Measurements from ENCODE around the gene CTNNA1.

CTNNA1 gene

GRCh38 chr5:138936225-138936967, 183.2 kb downstream of the CTNNA1 start:
- no peak for DNase-seq

- DNase-seq = no peak
These were observed 183.7 kb downstream of the CTNNA1 start for GRCh38 chr5:138936968-138937345.

DNA sequence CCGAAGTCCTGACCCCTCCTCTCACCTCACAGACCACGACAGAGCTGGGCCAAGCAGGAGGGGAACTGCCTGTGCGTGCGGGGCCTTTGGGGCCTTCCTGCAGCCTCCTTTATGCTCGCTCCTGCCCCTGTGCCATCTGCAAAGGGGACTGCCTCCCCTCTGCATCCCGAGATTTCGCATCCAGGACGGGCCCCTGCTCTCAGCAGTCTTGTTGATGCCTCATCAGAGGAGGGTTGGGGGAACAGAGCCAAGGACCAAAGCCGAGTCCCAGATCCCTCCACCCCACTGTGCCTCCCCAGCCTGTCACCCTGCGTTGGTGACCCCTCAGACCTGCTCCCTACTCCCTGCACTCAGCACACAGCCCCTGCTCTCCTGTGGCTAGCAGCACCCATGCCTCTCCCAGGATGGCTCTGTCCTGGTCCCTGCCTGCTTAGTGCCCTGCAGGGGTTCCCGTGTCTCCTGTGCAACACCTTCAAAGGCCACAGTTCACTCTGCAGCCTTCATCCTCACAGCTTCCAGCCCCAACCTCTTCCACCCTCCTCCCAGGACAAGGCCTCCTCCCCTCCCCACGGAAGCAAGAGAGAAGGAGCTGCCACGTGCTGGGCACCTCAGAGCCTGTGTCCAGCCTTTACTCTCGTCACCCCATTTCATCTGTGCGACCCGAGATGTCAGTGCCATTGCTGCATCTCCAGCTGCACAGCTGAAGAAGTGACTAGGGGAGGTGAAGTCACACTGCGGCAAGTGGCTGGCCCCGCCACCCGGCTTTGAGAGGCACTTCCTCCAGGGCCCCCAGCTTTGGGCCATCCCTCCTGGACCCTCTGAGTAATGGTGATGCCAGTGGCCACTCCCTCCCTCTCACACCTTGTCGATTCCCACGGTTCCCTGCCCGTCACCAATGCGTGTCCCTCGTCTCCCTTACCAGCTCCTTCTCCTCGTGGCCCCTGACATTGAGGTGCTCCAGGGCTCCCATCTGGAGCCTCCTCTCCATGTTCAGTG, 184.5 kb downstream of the CTNNA1 start:
- no peak for DNase-seq

DNA sequence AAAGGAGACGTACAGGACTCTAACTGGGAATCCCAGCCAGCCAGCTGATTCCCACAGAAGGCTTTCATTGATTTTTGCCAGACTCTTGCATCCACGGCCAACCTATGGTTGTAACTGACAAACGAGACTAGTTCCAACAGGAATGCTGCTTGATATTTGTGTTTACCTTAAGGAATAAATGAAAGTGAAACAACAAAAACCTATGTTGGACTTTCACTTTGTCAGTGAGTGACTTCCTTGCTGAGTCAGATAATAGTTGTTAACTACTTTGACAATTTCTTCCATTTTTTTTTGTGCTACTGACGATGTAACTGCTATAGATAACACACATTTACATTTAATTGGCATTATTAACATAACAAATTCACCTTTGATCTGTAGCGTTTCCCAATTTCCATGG, 185.3 kb downstream of the CTNNA1 start:
- no peak for DNase-seq

DNA sequence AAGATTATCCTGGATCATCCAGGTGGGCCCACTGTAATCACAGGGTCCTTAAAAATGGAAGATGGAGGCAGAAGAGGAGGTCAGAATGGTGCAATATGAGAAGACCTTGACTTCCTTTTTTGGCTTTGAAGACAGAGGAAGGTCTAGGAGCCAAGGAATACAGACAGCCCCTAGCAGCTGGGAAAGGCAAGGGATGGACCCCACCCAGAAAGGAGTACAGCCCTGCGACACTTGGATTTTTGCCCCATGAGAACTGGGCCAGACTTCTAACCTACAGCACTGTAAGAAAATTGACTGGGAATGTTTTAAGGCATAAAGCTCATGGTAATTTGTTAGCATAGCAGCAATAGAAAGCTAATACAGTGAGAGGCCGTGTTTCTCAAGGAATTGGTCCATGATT, 188.8 kb downstream of the CTNNA1 start:
- no peak for DNase-seq

- no peak for DNase-seq
These were observed 189.6 kb downstream of the CTNNA1 start for GRCh38 chr5:138942861-138943260.

- no peak for DNase-seq
These were observed 190.5 kb downstream of the CTNNA1 start for GRCh38 chr5:138943599-138944173.

GRCh38 chr5:138944527-138945322, 191.5 kb downstream of the CTNNA1 start:
- DNase-seq = no peak

DNA sequence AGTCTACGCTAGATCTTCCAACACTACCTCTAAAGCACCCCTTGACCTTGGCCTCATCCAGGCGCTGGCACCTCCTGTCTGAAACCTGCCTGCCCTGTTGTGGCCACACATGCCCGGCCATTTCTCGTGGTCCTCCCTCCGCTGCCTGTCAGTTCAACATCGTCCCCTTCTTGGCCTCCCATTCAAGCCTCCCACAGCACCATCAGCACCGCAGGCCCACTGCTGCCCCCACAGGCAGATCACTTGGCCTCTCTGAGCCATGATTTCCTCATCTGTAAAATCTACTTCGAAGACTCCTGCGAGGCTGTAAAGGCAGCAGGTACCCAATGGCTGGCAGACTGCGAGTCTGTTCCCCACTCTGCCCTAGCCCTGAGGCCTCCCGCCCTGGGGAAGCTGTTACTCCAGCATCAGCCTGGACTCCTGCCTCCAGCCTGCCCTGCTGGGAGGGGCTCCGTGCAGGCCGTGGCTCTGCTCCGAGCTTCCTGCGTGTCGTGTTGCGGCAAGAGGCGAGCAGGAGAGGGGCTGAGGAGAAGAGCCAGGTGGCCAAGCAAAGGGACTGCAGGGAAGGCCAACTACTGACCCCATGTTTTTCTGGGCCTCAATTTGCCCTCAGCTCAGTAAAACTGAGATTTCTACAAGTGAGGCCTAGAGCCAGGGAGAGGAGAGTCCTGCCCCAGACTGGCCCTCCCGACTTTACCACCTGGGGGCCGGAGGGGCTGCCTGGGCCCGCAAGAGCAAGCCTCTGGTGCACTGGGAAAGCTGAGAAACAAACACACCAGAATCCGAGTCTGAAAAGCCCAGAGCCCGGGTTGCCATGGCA, 192.4 kb downstream of the CTNNA1 start:
- no peak for DNase-seq

- no peak for DNase-seq
These were observed 193.0 kb downstream of the CTNNA1 start for GRCh38 chr5:138946241-138946623.

DNA sequence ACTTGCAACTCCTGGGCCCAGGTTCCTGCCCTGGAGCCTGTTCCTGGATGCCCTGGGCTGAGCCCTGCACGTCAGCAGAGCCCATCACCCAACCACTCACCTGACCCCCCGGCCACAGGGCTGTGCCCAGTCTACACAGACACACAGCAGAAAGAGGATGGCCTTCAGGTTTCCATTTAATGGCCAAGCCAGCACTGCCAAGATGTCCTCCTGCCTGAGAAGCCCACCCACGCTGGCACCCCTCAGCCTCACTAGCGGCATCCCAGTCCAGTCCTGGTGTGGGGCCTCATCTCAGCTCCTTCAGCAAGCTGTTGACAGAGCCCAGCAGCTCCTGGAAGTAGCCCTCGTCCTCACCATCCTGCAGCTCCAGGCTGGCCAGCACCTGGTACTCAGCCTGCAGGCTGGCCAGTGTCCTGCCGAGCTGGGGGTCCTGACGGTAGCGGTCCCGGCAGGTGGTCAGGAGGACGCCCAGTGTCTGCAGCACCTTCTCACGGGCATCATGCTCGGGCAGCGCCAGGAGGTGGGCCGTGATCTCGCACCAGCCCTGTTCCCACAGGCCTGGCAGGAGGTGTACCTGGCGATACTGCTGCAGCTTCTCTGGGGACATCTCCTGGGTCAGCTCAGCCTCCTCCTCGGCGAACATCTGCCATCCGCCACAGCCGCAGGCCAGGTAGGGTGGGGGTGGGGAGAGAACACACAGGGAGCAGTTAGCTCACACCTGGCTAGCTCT, 193.8 kb downstream of the CTNNA1 start:
- DNase-seq = no peak

DNA sequence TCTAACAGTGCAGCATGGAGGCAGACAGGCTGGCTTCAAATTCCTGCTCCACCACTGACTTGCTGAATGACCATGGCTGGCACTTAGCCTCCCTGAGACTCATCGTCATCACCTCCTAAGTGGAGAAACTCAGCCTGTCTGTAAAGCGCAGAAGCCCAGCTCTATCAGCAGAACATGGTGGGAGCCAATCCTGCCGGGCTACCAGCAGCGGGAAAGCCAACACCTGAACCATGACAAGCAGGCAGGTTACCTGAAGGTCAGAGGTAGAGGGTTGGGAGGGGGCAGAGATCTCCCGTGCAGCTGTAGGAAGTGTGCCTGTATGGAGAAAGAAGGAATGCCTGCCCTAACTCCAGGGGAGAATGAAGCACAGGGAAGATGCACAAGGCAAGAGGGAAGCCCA, 194.6 kb downstream of the CTNNA1 start:
- no peak for DNase-seq

DNA sequence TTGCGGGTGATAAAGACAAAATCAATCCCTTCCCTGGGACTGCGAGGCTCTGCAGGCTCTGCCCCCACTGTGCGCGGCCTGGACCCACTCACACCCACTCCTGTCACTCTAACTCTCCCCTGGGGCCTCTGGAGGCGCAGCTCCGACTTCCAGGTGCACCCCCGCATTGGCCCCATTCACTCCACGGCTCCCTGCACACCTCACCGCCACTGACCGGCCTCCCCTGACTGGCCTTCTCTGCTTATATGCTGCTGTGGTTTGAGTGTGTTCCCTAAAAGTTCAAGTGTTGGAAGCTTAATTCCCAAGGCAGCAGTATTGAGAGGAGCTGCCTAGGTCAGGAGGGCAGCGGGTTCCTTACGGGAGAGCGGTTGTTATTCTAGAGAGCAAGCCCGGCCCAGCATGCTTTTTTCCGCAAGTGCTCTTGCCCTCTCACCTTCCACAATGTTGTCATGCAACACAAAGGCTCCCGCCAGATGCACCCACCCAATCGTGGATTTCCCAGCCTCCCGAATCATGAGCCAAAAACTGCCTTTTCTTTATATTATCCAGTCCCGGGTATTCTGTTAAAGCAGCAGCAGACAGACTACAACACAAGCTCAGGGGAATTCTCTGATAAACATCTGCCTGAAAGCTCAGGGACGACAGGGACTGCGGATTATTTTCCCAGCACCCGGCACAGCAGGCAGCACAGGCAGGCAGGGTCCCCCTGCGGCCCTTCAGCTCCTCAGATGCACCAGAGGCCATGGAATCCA, 195.4 kb downstream of the CTNNA1 start:
- no peak for DNase-seq

- no peak for DNase-seq
These were observed 196.0 kb downstream of the CTNNA1 start for GRCh38 chr5:138949223-138949574.

- DNase-seq = no peak
These were observed 196.8 kb downstream of the CTNNA1 start for GRCh38 chr5:138949988-138950387.

GRCh38 chr5:138950421-138951031, 197.3 kb downstream of the CTNNA1 start:
- DNase-seq = no peak

- no peak for DNase-seq
These were observed 198.1 kb downstream of the CTNNA1 start for GRCh38 chr5:138951091-138951985.

- DNase-seq = no peak
These were observed 198.9 kb downstream of the CTNNA1 start for GRCh38 chr5:138951986-138952735.

Data from CD4-positive, alpha-beta T cell treated with Interleukin-1 beta for 1 hour (primary cell).